ENCODE data around the gene ARMC8.
A peak's percentile ranks its signal among the peaks of the same experiment; 100 is the strongest.

Gene ARMC8

DNA sequence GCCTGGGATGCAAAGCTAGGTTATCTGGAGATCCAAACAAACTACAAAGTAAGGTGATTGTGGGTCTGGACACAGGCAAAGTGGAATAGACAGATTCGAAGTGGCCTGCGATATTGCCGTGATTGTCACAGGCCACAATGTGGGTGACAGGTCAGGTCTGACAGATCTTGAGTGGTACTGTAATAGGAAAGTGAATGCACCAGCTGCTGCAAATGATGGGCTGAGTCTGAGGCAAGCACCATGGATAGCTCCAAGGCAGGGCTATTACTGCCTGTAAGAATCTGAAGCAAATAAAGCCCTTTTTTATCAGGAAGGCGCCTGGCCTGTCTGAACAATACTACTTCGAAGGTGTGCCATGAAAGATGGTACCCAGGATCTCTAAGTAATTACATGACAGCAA lies 10.0 kb downstream of the ARMC8 start:
- ATAC-seq = peak; percentile 85
- no peak for TF ChIP-seq ZNF565 (CRISPR knock-in tag; conservative IDR thresholded peaks at IDR 0.05; ENCODE audit: low read depth)

GRCh38 chr3:138197524-138197923 lies 10.4 kb downstream of the ARMC8 start:
- TF ChIP-seq OSR1 (CRISPR knock-in tag; IDR thresholded peaks at IDR 0.05) (no peak), ESRRG (CRISPR knock-in tag; IDR thresholded peaks at IDR 0.05) (no peak), ZNF565 (CRISPR knock-in tag; conservative IDR thresholded peaks at IDR 0.05; ENCODE audit: low read depth) (no peak), ARNTL (CRISPR knock-in tag; IDR thresholded peaks at IDR 0.05; ENCODE audit: borderline replicate concordance, low read depth) (no peak), SNAI2 (CRISPR knock-in tag; IDR thresholded peaks at IDR 0.05) (no peak), TCF4 (CRISPR knock-in tag; IDR thresholded peaks at IDR 0.05; ENCODE audit: borderline replicate concordance) (no peak), TOX (CRISPR knock-in tag; IDR thresholded peaks at IDR 0.05; ENCODE audit: borderline replicate concordance) (no peak), ZNF8 (CRISPR knock-in tag; IDR thresholded peaks at IDR 0.05) (no peak), CSDC2 (CRISPR knock-in tag; IDR thresholded peaks at IDR 0.05) (no peak), BACH2 (CRISPR knock-in tag; IDR thresholded peaks at IDR 0.05; ENCODE audit: borderline replicate concordance) (no peak), CSRNP3 (CRISPR knock-in tag; IDR thresholded peaks at IDR 0.05) (no peak), ZFP3 (CRISPR knock-in tag; IDR thresholded peaks at IDR 0.05) (no peak)
- TF ChIP-seq, protein P1, sequence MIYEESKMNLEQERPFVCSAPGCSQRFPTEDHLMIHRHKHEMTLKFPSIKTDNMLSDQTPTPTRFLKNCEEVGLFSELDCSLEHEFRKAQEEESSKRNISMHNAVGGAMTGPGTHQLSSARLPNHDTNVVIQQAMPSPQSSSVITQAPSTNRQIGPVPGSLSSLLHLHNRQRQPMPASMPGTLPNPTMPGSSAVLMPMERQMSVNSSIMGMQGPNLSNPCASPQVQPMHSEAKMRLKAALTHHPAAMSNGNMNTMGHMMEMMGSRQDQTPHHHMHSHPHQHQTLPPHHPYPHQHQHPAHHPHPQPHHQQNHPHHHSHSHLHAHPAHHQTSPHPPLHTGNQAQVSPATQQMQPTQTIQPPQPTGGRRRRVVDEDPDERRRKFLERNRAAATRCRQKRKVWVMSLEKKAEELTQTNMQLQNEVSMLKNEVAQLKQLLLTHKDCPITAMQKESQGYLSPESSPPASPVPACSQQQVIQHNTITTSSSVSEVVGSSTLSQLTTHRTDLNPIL (CRISPR knock-in tag; IDR thresholded peaks at IDR 0.05; ENCODE audit: low read depth) = no peak
- TF ChIP-seq, protein P2, sequence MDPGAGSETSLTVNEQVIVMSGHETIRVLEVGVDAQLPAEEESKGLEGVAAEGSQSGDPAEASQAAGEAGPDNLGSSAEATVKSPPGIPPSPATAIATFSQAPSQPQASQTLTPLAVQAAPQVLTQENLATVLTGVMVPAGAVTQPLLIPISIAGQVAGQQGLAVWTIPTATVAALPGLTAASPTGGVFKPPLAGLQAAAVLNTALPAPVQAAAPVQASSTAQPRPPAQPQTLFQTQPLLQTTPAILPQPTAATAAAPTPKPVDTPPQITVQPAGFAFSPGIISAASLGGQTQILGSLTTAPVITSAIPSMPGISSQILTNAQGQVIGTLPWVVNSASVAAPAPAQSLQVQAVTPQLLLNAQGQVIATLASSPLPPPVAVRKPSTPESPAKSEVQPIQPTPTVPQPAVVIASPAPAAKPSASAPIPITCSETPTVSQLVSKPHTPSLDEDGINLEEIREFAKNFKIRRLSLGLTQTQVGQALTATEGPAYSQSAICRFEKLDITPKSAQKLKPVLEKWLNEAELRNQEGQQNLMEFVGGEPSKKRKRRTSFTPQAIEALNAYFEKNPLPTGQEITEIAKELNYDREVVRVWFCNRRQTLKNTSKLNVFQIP (CRISPR knock-in tag; IDR thresholded peaks at IDR 0.05; ENCODE audit: borderline replicate concordance, low read depth) = no peak
- no peak for ATAC-seq

GRCh38 chr3:138199851-138200250 lies 12.8 kb downstream of the ARMC8 start:
- ATAC-seq = no peak

GRCh38 chr3:138200424-138200823 lies 13.3 kb downstream of the ARMC8 start:
- no peak for ATAC-seq
- no peak for TF ChIP-seq ZNF70 (CRISPR knock-in tag; IDR thresholded peaks at IDR 0.05)
- TF ChIP-seq ZNF8 (CRISPR knock-in tag; IDR thresholded peaks at IDR 0.05) = no peak
- TF ChIP-seq ISL1 (CRISPR knock-in tag; IDR thresholded peaks at IDR 0.05) = no peak
- no peak for TF ChIP-seq TOX (CRISPR knock-in tag; IDR thresholded peaks at IDR 0.05; ENCODE audit: borderline replicate concordance)
- TF ChIP-seq ZC3H10 (CRISPR knock-in tag; IDR thresholded peaks at IDR 0.05) = no peak
- TF ChIP-seq OSR1 (CRISPR knock-in tag; IDR thresholded peaks at IDR 0.05) = no peak
- TF ChIP-seq ZFP3 (CRISPR knock-in tag; IDR thresholded peaks at IDR 0.05) = no peak
- TF ChIP-seq, protein P1 (CRISPR knock-in tag; IDR thresholded peaks at IDR 0.05; ENCODE audit: low read depth) = no peak
- TF ChIP-seq, protein P3, sequence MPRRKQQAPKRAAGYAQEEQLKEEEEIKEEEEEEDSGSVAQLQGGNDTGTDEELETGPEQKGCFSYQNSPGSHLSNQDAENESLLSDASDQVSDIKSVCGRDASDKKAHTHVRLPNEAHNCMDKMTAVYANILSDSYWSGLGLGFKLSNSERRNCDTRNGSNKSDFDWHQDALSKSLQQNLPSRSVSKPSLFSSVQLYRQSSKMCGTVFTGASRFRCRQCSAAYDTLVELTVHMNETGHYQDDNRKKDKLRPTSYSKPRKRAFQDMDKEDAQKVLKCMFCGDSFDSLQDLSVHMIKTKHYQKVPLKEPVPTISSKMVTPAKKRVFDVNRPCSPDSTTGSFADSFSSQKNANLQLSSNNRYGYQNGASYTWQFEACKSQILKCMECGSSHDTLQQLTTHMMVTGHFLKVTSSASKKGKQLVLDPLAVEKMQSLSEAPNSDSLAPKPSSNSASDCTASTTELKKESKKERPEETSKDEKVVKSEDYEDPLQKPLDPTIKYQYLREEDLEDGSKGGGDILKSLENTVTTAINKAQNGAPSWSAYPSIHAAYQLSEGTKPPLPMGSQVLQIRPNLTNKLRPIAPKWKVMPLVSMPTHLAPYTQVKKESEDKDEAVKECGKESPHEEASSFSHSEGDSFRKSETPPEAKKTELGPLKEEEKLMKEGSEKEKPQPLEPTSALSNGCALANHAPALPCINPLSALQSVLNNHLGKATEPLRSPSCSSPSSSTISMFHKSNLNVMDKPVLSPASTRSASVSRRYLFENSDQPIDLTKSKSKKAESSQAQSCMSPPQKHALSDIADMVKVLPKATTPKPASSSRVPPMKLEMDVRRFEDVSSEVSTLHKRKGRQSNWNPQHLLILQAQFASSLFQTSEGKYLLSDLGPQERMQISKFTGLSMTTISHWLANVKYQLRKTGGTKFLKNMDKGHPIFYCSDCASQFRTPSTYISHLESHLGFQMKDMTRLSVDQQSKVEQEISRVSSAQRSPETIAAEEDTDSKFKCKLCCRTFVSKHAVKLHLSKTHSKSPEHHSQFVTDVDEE (CRISPR knock-in tag; IDR thresholded peaks at IDR 0.05) = no peak
- no peak for TF ChIP-seq GLIS3 (CRISPR knock-in tag; IDR thresholded peaks at IDR 0.05)
- TF ChIP-seq RARB (CRISPR knock-in tag; IDR thresholded peaks at IDR 0.05) = no peak
- TF ChIP-seq ARNTL (CRISPR knock-in tag; IDR thresholded peaks at IDR 0.05; ENCODE audit: borderline replicate concordance, low read depth) = no peak
- no peak for TF ChIP-seq CSDC2 (CRISPR knock-in tag; IDR thresholded peaks at IDR 0.05)
- TF ChIP-seq BACH2 (CRISPR knock-in tag; IDR thresholded peaks at IDR 0.05; ENCODE audit: borderline replicate concordance) = no peak
- no peak for TF ChIP-seq ESRRG (CRISPR knock-in tag; IDR thresholded peaks at IDR 0.05)
- TF ChIP-seq, protein P2 (CRISPR knock-in tag; IDR thresholded peaks at IDR 0.05; ENCODE audit: borderline replicate concordance, low read depth) = no peak

More at GRCh38 chr3:138199851-138200250, 12.8 kb downstream of the ARMC8 start:
- TF ChIP-seq, protein P2 (CRISPR knock-in tag; IDR thresholded peaks at IDR 0.05; ENCODE audit: borderline replicate concordance, low read depth) = no peak
- TF ChIP-seq BACH2 (CRISPR knock-in tag; IDR thresholded peaks at IDR 0.05; ENCODE audit: borderline replicate concordance) (no peak), RARB (CRISPR knock-in tag; IDR thresholded peaks at IDR 0.05) (no peak), ZFP30 (CRISPR knock-in tag; IDR thresholded peaks at IDR 0.05) (no peak)
